HEK293T (cell line): Measurements from ENCODE around the gene ARHGAP20.

Experiments
- ARNT ChIP-seq: fragments of 450-650 bp; IDR thresholded peaks from 2 replicates; pipeline ENCODE4 v1.6.1; 2017; ENCODE audit warnings: mild to moderate bottlenecking
- BHLHE40 ChIP-seq: fragments of 450-650 bp; IDR thresholded peaks from 2 replicates; pipeline ENCODE4 v1.6.1; 2016; ENCODE audit warnings: mild to moderate bottlenecking, moderate library complexity, borderline replicate concordance
- CTBP1 ChIP-seq: fragments of 450-650 bp; IDR thresholded peaks from 2 replicates; pipeline ENCODE4 v1.6.1; 2016; ENCODE audit warnings: borderline replicate concordance
- ELF4 ChIP-seq: fragments of 450-650 bp; IDR thresholded peaks from 2 replicates; pipeline ENCODE4 v1.6.1; 2017; ENCODE audit warnings: antibody characterized with exemption
- FOXK2 ChIP-seq: fragments of 450-650 bp; IDR thresholded peaks from 2 replicates; pipeline ENCODE4 v1.6.1; 2016; ENCODE audit warnings: mild to moderate bottlenecking
- FOXM1 ChIP-seq: fragments of 450-650 bp; IDR thresholded peaks from 2 replicates; pipeline ENCODE4 v1.6.1; 2017; ENCODE audit warnings: mild to moderate bottlenecking, borderline replicate concordance
- HDGF ChIP-seq: fragments of 450-650 bp; IDR thresholded peaks from 2 replicates; pipeline ENCODE4 v1.6.1; 2017; ENCODE audit warnings: antibody characterized with exemption, borderline replicate concordance
- L3MBTL2 ChIP-seq: fragments of 450-650 bp; conservative IDR thresholded peaks from 2 replicates; pipeline ENCODE4 v1.6.1; 2016; ENCODE audit warnings: mild to moderate bottlenecking
- LEF1 ChIP-seq: fragments of 450-650 bp; IDR thresholded peaks from 2 replicates; pipeline ENCODE4 v1.6.1; 2017; ENCODE audit warnings: mild to moderate bottlenecking, borderline replicate concordance
- NFRKB ChIP-seq: fragments of 450-650 bp; IDR thresholded peaks from 2 replicates; pipeline ENCODE4 v1.6.1; 2016; ENCODE audit warnings: mild to moderate bottlenecking, moderate library complexity
- SP1 ChIP-seq: fragments of 450-650 bp; IDR thresholded peaks from 2 replicates; pipeline ENCODE4 v1.6.1; 2017
- SUZ12 ChIP-seq: fragments of 450-650 bp; IDR thresholded peaks from 2 replicates; pipeline ENCODE4 v1.6.1; 2016; ENCODE audit warnings: mild to moderate bottlenecking
- TARDBP ChIP-seq: fragments of 450-650 bp; IDR thresholded peaks from 2 replicates; pipeline ENCODE4 v1.6.1; 2016
- TF ChIP-seq, protein P1 (sequence below): fragments of 450-650 bp; IDR thresholded peaks from 2 replicates; pipeline ENCODE4 v1.6.1; 2016

- TF ChIP-seq FOXM1 (no peak), BHLHE40 (no peak), FOXK2 (no peak), ARNT (no peak), SP1 (no peak), SUZ12 (no peak), NFRKB (no peak), TARDBP (no peak), HDGF (no peak), L3MBTL2 (no peak), LEF1 (no peak), CTBP1 (no peak), ELF4 (no peak)
- TF ChIP-seq, protein P1, sequence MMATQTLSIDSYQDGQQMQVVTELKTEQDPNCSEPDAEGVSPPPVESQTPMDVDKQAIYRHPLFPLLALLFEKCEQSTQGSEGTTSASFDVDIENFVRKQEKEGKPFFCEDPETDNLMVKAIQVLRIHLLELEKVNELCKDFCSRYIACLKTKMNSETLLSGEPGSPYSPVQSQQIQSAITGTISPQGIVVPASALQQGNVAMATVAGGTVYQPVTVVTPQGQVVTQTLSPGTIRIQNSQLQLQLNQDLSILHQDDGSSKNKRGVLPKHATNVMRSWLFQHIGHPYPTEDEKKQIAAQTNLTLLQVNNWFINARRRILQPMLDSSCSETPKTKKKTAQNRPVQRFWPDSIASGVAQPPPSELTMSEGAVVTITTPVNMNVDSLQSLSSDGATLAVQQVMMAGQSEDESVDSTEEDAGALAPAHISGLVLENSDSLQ: no peak
These were observed 4.1 kb upstream of the ARHGAP20 start for GRCh38 chr11:110716361-110716760.
